Measurements from ENCODE around the gene PPP3CA.

- TF ChIP-seq RAD21 (IDR thresholded peaks at IDR 0.05; ENCODE audit: low read depth) = no peak
- no peak for TF ChIP-seq ZBTB33 (IDR thresholded peaks at IDR 0.05; ENCODE audit: extremely low read depth, insufficient replicate concordance, low read length)
- TF ChIP-seq EZH2phosphoT487 (IDR thresholded peaks at IDR 0.05; ENCODE audit: borderline replicate concordance) = no peak
- TF ChIP-seq CTCF (IDR thresholded peaks at IDR 0.05 in 2 of 3, conservative IDR thresholded peaks at IDR 0.05 in 1 of 3; ENCODE audit: borderline replicate concordance in 1 of 3, insufficient read depth in 1 of 3, low read depth in 2 of 3, low read length in 2 of 3) = no peak
- TF ChIP-seq POLR2AphosphoS5 (IDR thresholded peaks at IDR 0.05; ENCODE audit: low read depth, low read length) = no peak
- no peak for TF ChIP-seq POLR2A (IDR thresholded peaks at IDR 0.05; ENCODE audit: borderline replicate concordance, extremely low read depth, insufficient read depth, insufficient read length)
- TF ChIP-seq EZH2 (IDR thresholded peaks at IDR 0.05) = no peak
- TF ChIP-seq SIN3A (IDR thresholded peaks at IDR 0.05; ENCODE audit: low read depth) = no peak
- TF ChIP-seq REST (IDR thresholded peaks at IDR 0.05; ENCODE audit: low read depth) = no peak
- TF ChIP-seq CEBPB (IDR thresholded peaks at IDR 0.05; ENCODE audit: low read depth) = no peak
Observed at GRCh38 chr4:101050088-101050836, 297.1 kb downstream of the PPP3CA start.

All from HCT116 (cell line).